ENCODE data around the gene BHLHA15. TPM values are rescaled to one million over a fixed set of nuclear protein-coding genes. Genes with fewer than 3 reads are reported as not detected.

BHLHA15 gene
- total RNA-seq, 1 donor from 2014 or later: 0.57 TPM

DNA sequence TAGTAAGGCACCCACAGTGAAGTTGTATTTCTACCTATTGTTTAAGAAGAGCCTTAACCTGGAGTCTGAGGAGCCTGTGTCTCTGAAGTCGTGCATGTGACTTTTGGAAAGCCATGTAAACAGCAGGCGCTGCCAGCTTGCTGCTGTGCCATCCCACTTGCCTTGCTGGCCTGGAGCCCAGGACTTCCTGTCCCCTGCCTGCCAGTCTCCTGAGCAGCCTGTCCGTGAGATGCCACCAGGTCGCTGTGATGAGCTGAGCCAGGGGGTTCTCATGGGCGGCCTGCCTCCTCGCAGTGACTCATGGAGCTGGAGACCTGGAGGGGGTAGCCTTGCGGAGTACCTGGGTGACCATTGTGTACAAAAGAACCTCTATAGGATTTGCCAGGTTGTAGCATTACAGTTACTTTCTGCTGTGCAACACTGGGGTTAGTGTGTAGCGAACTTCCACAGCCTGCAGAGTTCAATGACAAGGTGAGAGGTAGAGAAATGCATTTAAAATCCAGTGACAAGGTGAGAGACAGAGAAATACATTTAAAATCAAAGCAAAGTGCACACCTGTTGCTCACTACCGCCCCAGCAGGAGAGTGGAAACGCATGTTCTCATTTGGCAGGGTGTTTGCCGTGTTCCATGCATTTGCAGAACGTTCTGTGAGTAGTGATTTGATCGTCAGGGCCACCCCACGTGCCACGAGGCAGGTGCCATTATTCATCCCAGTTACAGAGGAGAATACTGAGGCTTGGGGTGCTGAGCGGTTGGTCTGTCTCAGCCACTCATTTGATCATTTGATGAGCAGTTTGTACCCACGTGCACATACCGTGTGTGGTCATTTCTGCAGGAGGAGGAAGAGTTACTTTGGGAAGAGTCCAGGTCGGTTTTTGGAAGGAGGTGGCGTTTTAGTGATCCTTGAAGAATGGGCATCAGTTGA is 36.6 kb upstream of the BHLHA15 start:
- no peaks in the 10 kb centered on the region for H3K4me1 Mint-ChIP-seq (ENCODE audit: low read depth)
- H3K9me3 Mint-ChIP-seq: no peaks in the 10 kb centered on the region
- H3K27me3 Mint-ChIP-seq (ENCODE audit: insufficient read depth): no peaks in the 10 kb centered on the region
- no peak overlapping the region for H3K27ac Mint-ChIP-seq
- no peak for DNase-seq (ENCODE audit: low spot score)
- H3K36me3 Mint-ChIP-seq (ENCODE audit: low read depth): no peaks in the 10 kb centered on the region
- H3K4me3 Mint-ChIP-seq: no peak overlapping the region
- intact Hi-C loops (cut with micrococcal nuclease): no loop called here

DNA sequence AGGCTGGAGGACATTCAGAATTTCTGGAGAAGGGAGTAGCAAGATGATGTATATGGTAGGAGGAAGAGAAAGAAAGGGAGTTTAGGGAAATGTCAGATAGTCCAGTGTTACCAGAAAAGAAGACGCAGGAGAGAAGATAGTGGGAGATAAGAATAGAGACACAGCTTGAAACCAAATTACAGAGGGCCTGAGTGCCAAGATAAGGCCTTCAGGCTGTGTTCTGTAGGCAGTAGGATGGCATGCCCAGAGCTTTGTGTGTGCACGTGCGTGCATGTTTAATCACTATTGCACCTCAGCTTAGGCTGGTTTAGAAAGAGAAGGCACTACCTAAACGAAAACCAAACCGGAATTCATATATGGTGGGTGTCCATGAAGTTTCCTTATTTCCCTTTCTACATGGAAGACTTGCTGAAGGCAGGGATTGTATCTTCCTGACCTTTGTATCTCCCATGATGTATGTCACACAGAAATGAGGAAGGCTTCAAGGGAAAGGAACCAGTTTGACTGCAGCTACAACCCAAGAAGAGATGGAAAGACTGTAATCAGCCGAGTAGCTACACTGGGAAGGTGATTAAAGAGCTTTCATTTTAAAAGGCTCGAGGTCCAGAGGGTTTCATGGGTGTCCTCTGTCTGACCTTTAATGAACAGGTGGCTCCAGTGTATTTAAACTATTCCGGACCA is 35.8 kb upstream of the BHLHA15 start:
- DNase-seq (ENCODE audit: low spot score): no peak
- no peaks in the 10 kb centered on the region for H3K27me3 Mint-ChIP-seq (ENCODE audit: insufficient read depth)
- intact Hi-C loops (cut with micrococcal nuclease): no loop called here
- no peak overlapping the region for H3K4me3 Mint-ChIP-seq
- no peaks in the 10 kb centered on the region for H3K9me3 Mint-ChIP-seq
- no peaks in the 10 kb centered on the region for H3K4me1 Mint-ChIP-seq (ENCODE audit: low read depth)
- no peaks in the 10 kb centered on the region for H3K36me3 Mint-ChIP-seq (ENCODE audit: low read depth)
- H3K27ac Mint-ChIP-seq: no peak overlapping the region

- intact Hi-C loops (cut with micrococcal nuclease): no loop called here
- Mint-ChIP-seq H3K36me3 (ENCODE audit: low read depth) (no peaks in the 10 kb centered on the region), H3K4me1 (ENCODE audit: low read depth) (no peaks in the 10 kb centered on the region), H3K4me3 (no peak overlapping the region), H3K27me3 (ENCODE audit: insufficient read depth) (no peaks in the 10 kb centered on the region), H3K9me3 (no peaks in the 10 kb centered on the region), H3K27ac (no peak overlapping the region)
- DNase-seq (ENCODE audit: low spot score): no peak
Observed at GRCh38 chr7:98177553-98177952, 33.7 kb upstream of the BHLHA15 start.

- Mint-ChIP-seq H3K4me1 (ENCODE audit: low read depth) (no peaks in the 10 kb centered on the region), H3K36me3 (ENCODE audit: low read depth) (no peaks in the 10 kb centered on the region), H3K4me3 (no peak overlapping the region), H3K9me3 (no peaks in the 10 kb centered on the region), H3K27me3 (ENCODE audit: insufficient read depth) (no peaks in the 10 kb centered on the region), H3K27ac (no peak overlapping the region)
- intact Hi-C loops (cut with micrococcal nuclease): no loop called here
- no peak for DNase-seq (ENCODE audit: low spot score)
Observed at GRCh38 chr7:98178321-98178720, 32.9 kb upstream of the BHLHA15 start.

- no peaks in the 10 kb centered on the region for H3K27me3 Mint-ChIP-seq (ENCODE audit: insufficient read depth)
- no peak overlapping the region for H3K27ac Mint-ChIP-seq
- DNase-seq (ENCODE audit: low spot score): no peak
- H3K4me3 Mint-ChIP-seq: no peak overlapping the region
- no peaks in the 10 kb centered on the region for H3K4me1 Mint-ChIP-seq (ENCODE audit: low read depth)
- H3K36me3 Mint-ChIP-seq (ENCODE audit: low read depth): no peaks in the 10 kb centered on the region
- intact Hi-C loops (cut with micrococcal nuclease): no loop called here
- H3K9me3 Mint-ChIP-seq: no peaks in the 10 kb centered on the region
Observed at GRCh38 chr7:98178762-98179490, 32.3 kb upstream of the BHLHA15 start.

GRCh38 chr7:98180751-98181150 is 30.5 kb upstream of the BHLHA15 start:
- Mint-ChIP-seq H3K4me1 (ENCODE audit: low read depth) (no peaks in the 10 kb centered on the region), H3K9me3 (no peaks in the 10 kb centered on the region), H3K4me3 (no peak overlapping the region), H3K36me3 (ENCODE audit: low read depth) (no peaks in the 10 kb centered on the region), H3K27me3 (ENCODE audit: insufficient read depth) (no peaks in the 10 kb centered on the region), H3K27ac (no peak overlapping the region)
- intact Hi-C loops (cut with micrococcal nuclease): no loop called here
- no peak for DNase-seq (ENCODE audit: low spot score)

DNA sequence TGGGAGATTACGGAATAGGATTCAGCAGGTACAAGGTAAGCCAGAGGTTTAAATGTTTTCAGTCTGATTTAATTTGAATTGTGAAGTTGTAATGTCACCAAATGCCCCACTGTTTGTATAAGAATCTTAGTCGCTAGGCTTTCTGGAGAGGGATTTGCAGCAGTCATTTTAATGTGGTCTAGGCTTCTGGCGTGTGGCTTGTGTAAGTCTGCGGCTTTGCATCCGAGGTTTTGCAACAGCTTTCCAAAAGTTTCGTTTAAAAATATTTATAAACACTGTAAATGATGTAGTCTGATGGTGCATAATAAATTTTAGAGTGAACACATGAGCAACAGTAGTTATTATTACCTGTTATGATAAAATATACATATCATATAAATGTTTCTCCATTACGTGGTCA is 26.1 kb upstream of the BHLHA15 start:
- no peak overlapping the region for H3K27ac Mint-ChIP-seq
- no peaks in the 10 kb centered on the region for H3K4me1 Mint-ChIP-seq (ENCODE audit: low read depth)
- no peaks in the 10 kb centered on the region for H3K27me3 Mint-ChIP-seq (ENCODE audit: insufficient read depth)
- H3K36me3 Mint-ChIP-seq (ENCODE audit: low read depth): peaks cover 12% of the 10 kb centered on the region
- DNase-seq (ENCODE audit: low spot score): no peak
- no peaks in the 10 kb centered on the region for H3K9me3 Mint-ChIP-seq
- no peak overlapping the region for H3K4me3 Mint-ChIP-seq
- intact Hi-C loops (cut with micrococcal nuclease): no loop called here

- Mint-ChIP-seq H3K9me3 (no peaks in the 10 kb centered on the region), H3K4me1 (ENCODE audit: low read depth) (no peaks in the 10 kb centered on the region), H3K36me3 (ENCODE audit: low read depth) (peaks cover 14% of the 10 kb centered on the region), H3K27me3 (ENCODE audit: insufficient read depth) (no peaks in the 10 kb centered on the region), H3K27ac (no peak overlapping the region), H3K4me3 (no peak overlapping the region)
- intact Hi-C loops (cut with micrococcal nuclease): no loop called here
- DNase-seq (ENCODE audit: low spot score): no peak
Observed at GRCh38 chr7:98186452-98187137, 24.6 kb upstream of the BHLHA15 start.

- Mint-ChIP-seq H3K9me3 (no peaks in the 10 kb centered on the region), H3K4me3 (no peak overlapping the region), H3K27ac (no peak overlapping the region), H3K27me3 (ENCODE audit: insufficient read depth) (no peaks in the 10 kb centered on the region), H3K4me1 (ENCODE audit: low read depth) (no peaks in the 10 kb centered on the region), H3K36me3 (ENCODE audit: low read depth) (peaks cover 14% of the 10 kb centered on the region)
- no peak for DNase-seq (ENCODE audit: low spot score)
- intact Hi-C loops (cut with micrococcal nuclease): no loop called here
Observed at GRCh38 chr7:98187138-98187502, 24.1 kb upstream of the BHLHA15 start.

DNA sequence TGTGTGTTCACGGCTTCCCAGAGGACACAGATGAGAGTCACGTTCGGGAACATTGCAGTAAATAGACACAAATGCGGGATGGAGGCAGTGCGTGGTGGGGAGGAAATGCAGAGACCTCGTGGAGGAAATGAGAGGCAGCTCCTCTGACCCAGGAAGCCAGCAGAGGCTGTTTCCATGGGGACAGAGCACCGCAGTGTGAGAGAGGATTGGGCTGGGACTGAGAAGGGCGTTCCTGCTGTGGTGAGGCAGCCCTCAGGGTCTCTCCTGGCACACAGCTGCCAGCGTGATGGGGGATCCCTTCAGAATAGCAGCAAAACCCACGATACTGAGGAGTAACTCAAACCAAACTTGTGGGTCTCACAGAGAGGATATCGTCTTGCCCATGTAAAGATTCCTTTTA is 21.7 kb upstream of the BHLHA15 start:
- no peaks in the 10 kb centered on the region for H3K27me3 Mint-ChIP-seq (ENCODE audit: insufficient read depth)
- intact Hi-C loops (cut with micrococcal nuclease): no loop called here
- no peak overlapping the region for H3K4me3 Mint-ChIP-seq
- no peaks in the 10 kb centered on the region for H3K4me1 Mint-ChIP-seq (ENCODE audit: low read depth)
- H3K9me3 Mint-ChIP-seq: no peaks in the 10 kb centered on the region
- DNase-seq (ENCODE audit: low spot score): no peak
- peaks cover 14% of the 10 kb centered on the region for H3K36me3 Mint-ChIP-seq (ENCODE audit: low read depth)
- H3K27ac Mint-ChIP-seq: peak overlapping the region; percentile 4

GRCh38 chr7:98191668-98192431 is 19.4 kb upstream of the BHLHA15 start:
- Mint-ChIP-seq H3K27ac (no peak overlapping the region), H3K4me3 (no peak overlapping the region), H3K9me3 (no peaks in the 10 kb centered on the region), H3K36me3 (ENCODE audit: low read depth) (peaks cover 14% of the 10 kb centered on the region), H3K27me3 (ENCODE audit: insufficient read depth) (no peaks in the 10 kb centered on the region), H3K4me1 (ENCODE audit: low read depth) (no peaks in the 10 kb centered on the region)
- DNase-seq (ENCODE audit: low spot score): no peak
- intact Hi-C loops (cut with micrococcal nuclease): no loop called here

DNA sequence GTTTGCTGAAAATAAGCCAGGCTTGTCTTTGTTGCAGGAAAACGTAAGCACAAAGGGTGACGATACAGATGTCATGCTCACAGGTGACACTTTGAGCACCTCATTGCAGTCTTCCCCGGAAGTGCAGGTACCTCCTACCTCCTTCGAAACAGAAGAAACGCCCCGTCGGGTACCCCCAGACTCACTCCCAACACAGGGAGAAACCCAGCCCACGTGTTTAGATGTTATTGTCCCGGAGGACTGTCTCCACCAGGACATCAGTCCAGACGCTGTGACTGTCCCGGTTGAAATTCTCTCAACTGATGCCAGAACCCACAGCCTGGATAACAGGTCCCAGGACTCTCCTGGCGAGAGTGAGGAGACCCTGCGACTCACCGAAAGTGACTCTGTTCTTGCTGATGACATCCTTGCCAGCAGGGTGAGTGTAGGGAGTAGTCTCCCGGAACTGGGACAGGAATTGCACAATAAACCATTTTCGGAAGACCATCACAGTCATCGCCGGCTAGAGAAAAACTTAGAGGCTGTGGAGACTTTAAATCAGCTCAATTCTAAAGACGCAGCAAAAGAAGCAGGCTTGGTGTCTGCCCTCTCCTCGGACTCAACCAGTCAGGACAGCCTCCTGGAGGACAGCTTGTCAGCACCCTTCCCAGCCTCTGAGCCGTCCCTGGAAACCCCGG is 18.3 kb upstream of the BHLHA15 start:
- no peaks in the 10 kb centered on the region for H3K27me3 Mint-ChIP-seq (ENCODE audit: insufficient read depth)
- H3K27ac Mint-ChIP-seq: no peak overlapping the region
- H3K4me3 Mint-ChIP-seq: no peak overlapping the region
- DNase-seq (ENCODE audit: low spot score): no peak
- no peaks in the 10 kb centered on the region for H3K4me1 Mint-ChIP-seq (ENCODE audit: low read depth)
- intact Hi-C loops (cut with micrococcal nuclease): no loop called here
- peaks cover 14% of the 10 kb centered on the region for H3K36me3 Mint-ChIP-seq (ENCODE audit: low read depth)
- H3K9me3 Mint-ChIP-seq: no peaks in the 10 kb centered on the region
